Right forelimb (tissue), 1 donor: ENCODE measurements around the gene SIAH3.

Experiments
- DNase-seq: peaks from one replicate; pipeline ENCODE4 v3.0.0-alpha.2; 2018

The SIAH3 gene

GRCh38 chr13:45860240-45860639 is 8.7 kb upstream of the SIAH3 start:
- DNase-seq = no peak

GRCh38 chr13:45859705-45860104 is 8.2 kb upstream of the SIAH3 start:
- DNase-seq = no peak

- DNase-seq = no peak
These were observed 941 bp upstream of the SIAH3 start for GRCh38 chr13:45852494-45852893.

- DNase-seq = no peak
These were observed 403 bp upstream of the SIAH3 start for GRCh38 chr13:45851956-45852355.

- no peak for DNase-seq
These were observed 1.4 kb downstream of the SIAH3 start for GRCh38 chr13:45850027-45850613.

- DNase-seq = no peak
These were observed 2.1 kb downstream of the SIAH3 start for GRCh38 chr13:45849408-45849807.

GRCh38 chr13:45847554-45848224 is 3.9 kb downstream of the SIAH3 start:
- DNase-seq = no peak

GRCh38 chr13:45846681-45847080 is 4.9 kb downstream of the SIAH3 start:
- DNase-seq = no peak

- no peak for DNase-seq
These were observed 13.3 kb downstream of the SIAH3 start for GRCh38 chr13:45838171-45838745.

- no peak for DNase-seq
These were observed 14.4 kb downstream of the SIAH3 start for GRCh38 chr13:45837111-45837510.

- no peak for DNase-seq
These were observed 17.1 kb downstream of the SIAH3 start for GRCh38 chr13:45834411-45834994.

- no peak for DNase-seq
These were observed 17.7 kb downstream of the SIAH3 start for GRCh38 chr13:45833663-45834375.

- DNase-seq = no peak
These were observed 18.3 kb downstream of the SIAH3 start for GRCh38 chr13:45833242-45833641.

- no peak for DNase-seq
These were observed 19.7 kb downstream of the SIAH3 start for GRCh38 chr13:45831851-45832250.

- no peak for DNase-seq
These were observed 21.4 kb downstream of the SIAH3 start for GRCh38 chr13:45830121-45830520.

- no peak for DNase-seq
These were observed 23.1 kb downstream of the SIAH3 start for GRCh38 chr13:45828256-45828968.

GRCh38 chr13:45827318-45827717 is 24.2 kb downstream of the SIAH3 start:
- no peak for DNase-seq

- DNase-seq = no peak
These were observed 24.8 kb downstream of the SIAH3 start for GRCh38 chr13:45826731-45827130.

- DNase-seq = no peak
These were observed 26.2 kb downstream of the SIAH3 start for GRCh38 chr13:45825387-45825650.

- no peak for DNase-seq
These were observed 28.0 kb downstream of the SIAH3 start for GRCh38 chr13:45823583-45823982.

- DNase-seq = no peak
These were observed 29.7 kb downstream of the SIAH3 start for GRCh38 chr13:45821811-45822210.

- no peak for DNase-seq
These were observed 31.3 kb downstream of the SIAH3 start for GRCh38 chr13:45820106-45820838.
